Panc1 (cell line): ENCODE measurements around the gene ZNF526.

Experiments
- POLR2AphosphoS5 ChIP-seq: IDR thresholded peaks from 2 replicates; pipeline ENCODE4 v1.6.1; 2012; ENCODE audit warnings: mild to moderate bottlenecking, low read depth, low read length, moderate library complexity
- REST ChIP-seq, 2 experiments: IDR thresholded peaks; 2 replicates each; pipeline ENCODE4 v1.6.1; 2011 to 2012; ENCODE audit warnings: low read depth in 2 of 2, control low read depth in 1 of 2, low read length in 1 of 2, mild to moderate bottlenecking in 1 of 2, moderate library complexity in 1 of 2; ENCODE audit not compliant: insufficient read depth in 1 of 2

GRCh38 chr19:42272989-42273406 lies 52.9 kb downstream of the ZNF526 start:
- no peak for TF ChIP-seq REST (IDR thresholded peaks at IDR 0.05; ENCODE audit: insufficient read depth in 1 of 2, low read depth in 2 of 2, low read length in 1 of 2)
- TF ChIP-seq POLR2AphosphoS5 = no peak
